GM12874 (cell line): ENCODE results near the gene IGFBP3.

ENCODE experiments used
- CTCF ChIP-seq: IDR thresholded peaks from 2 replicates; pipeline ENCODE4 v1.5.1; 2011; ENCODE audit warnings: low read depth, mild to moderate bottlenecking, control low read depth, low read length, moderate library complexity; ENCODE audit not compliant: insufficient read depth

Gene IGFBP3

GRCh38 chr7:45957721-45958120, 36.6 kb upstream of the IGFBP3 start:
- TF ChIP-seq CTCF = no peak

DNA sequence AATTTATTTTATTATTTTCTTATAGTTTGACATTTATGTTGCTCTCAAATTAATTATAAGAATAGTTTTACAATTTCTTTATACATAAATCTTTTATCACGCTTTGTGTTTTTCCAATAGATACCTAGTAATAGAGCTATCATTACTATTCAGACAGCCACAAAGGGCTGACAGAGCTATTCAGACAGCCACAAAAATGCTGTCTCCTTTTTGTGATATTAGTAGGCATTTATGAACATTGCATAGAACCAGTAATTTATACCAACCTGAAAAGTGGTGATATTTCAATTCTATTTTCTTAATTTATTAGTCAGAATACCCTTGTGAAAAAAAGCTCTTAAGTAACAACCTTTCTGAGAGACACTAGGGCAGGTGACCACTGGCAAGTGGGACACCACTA, 34.2 kb upstream of the IGFBP3 start:
- no peak for TF ChIP-seq CTCF

GRCh38 chr7:45944058-45944457, 23.0 kb upstream of the IGFBP3 start:
- TF ChIP-seq CTCF = no peak

DNA sequence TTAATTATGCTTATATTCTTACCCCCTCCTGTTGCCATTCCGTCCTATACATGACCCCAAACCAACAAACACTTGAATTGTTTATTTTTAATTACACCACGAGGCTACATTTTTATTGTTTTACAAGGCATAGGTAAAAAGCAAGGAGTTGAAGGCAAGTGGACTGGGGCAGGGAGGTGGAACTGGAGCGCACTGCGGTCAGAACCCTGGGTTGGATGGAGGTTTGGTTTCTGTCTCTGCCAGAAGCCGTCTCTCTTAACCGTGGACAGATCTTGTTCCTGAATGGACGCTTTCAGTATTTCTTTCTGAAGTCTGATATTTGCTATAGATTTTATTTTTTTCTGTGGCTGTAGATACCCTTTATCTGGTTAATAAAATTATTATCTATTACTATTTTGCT, 19.9 kb upstream of the IGFBP3 start:
- TF ChIP-seq CTCF = no peak

GRCh38 chr7:45939574-45939973, 18.5 kb upstream of the IGFBP3 start:
- no peak for TF ChIP-seq CTCF

DNA sequence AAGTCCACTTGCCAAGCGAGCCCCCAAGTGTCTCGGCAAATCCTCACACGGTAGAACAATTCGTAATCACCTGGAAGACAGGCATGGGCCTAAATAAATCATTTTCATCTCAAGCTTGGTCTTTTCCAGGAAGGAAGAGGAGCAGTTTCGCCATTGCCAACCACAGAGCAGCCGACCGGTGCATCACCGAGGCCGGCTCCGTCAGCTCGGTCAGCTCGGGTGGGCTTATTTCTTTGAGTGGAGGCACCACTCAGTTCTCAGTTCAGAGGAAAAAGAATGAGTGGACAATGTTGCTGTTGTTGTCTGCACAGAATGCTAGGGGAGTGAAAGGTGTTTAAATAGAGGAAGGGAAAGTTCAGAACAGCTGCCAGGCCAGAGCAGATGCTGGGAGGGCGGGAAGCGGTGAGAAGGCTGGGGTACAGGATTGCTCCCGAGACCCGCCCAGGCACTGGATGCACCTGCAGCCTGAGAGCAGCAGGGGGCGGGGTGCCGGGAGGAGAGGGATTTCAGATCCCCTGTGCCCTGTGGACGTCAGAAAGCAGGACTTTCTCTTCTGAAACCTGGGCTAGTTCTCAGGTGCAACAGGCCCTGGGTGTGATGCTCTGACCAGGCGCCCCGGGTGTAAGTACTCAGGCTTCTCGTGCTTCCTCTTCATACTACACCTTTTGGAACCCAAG, 17.7 kb upstream of the IGFBP3 start:
- TF ChIP-seq CTCF = no peak

- TF ChIP-seq CTCF = no peak
These were observed 16.8 kb upstream of the IGFBP3 start for GRCh38 chr7:45937862-45938261.
